GM12892 (cell line): ENCODE measurements around the gene SLC6A6.

Source experiments
- DNase-seq: peaks from one replicate; pipeline ENCODE4 v3.0.0; 2011; ENCODE audit not compliant: insufficient read length
- FAIRE-seq: peaks from 2 replicates; lab custom pipeline; 2011; peaks lifted over from hg19 to GRCh38; lab: Jason Lieb, UNC
- POLR2A ChIP-seq: IDR thresholded peaks from 2 replicates; pipeline ENCODE4 v1.6.1; 2011; ENCODE audit warnings: low read depth, low read length, control low read depth
- POLR2AphosphoS5 ChIP-seq: IDR thresholded peaks from 2 replicates; pipeline ENCODE4 v1.6.1; 2011; ENCODE audit warnings: low read depth, low read length, control low read depth
- TAF1 ChIP-seq: IDR thresholded peaks from 2 replicates; pipeline ENCODE4 v1.6.1; 2011; ENCODE audit warnings: low read depth, mild to moderate bottlenecking, control low read depth, low read length, borderline replicate concordance

The SLC6A6 gene

DNA sequence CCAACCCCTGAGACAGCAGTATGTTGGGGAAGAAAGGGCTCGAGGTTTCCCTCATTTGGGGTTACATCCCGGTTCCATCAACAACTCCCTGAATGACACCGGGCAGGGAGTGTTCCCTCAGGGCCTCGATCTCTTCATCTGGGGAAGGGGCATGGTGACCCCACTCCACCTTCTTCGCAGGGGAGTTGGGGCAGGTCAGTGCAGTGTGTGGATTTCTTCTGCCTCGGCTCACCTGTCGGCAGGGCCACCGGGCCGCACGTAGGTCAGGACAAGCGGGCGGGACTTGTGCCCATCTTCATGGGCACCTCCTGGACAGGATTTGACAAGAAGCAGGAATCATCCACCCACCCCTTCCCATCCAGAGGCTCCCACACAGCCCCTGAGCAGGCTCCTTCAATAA lies 120.4 kb downstream of the SLC6A6 start:
- no peak for TF ChIP-seq POLR2A
- TF ChIP-seq POLR2AphosphoS5, result no peak
- TF ChIP-seq TAF1, result no peak
- DNase-seq (no peak), FAIRE-seq (no peak)

DNA sequence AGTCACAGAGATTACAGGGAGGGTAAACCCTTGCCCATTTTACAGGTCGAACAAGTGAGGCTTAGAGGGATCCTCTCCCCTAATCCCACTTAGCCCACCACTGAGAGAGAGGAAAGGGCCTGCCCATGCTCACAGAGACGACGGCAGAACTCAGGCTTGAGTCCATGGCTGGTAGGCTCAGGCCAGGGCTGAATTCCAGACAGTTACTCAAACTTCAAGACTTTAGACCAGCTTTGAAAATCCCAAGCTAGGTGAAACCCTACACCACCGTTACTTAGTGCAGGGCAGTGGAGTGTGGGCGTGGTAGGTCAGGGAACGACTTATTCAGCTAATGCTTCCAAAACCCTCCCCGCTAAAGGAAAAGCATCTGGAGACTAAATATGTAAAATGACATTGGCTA lies 121.4 kb downstream of the SLC6A6 start:
- FAIRE-seq (no peak), DNase-seq (no peak)
- TF ChIP-seq POLR2AphosphoS5 (no peak), TAF1 (no peak), POLR2A (no peak)

DNA sequence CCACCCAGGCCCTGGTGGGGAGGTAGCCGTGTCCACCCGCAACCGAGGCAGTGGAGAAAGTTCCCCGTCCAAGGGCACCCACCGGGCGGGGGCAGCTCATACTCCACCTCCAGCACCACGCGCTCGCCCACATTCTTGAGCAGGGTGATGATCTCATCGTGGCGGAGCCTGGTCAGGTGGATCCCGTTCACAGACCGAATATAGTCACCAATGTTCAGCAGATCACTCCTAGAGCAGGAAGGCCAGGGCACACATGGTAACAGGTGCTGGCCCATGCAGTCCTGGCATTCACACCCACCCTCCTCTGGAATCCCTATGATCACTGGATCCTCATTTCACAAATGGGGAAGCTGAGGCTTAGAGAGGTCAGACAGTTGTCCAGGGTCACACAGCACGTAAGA lies 121.9 kb downstream of the SLC6A6 start:
- DNase-seq (no peak), FAIRE-seq (no peak)
- TF ChIP-seq TAF1, result no peak
- no peak for TF ChIP-seq POLR2AphosphoS5
- TF ChIP-seq POLR2A, result no peak

DNA sequence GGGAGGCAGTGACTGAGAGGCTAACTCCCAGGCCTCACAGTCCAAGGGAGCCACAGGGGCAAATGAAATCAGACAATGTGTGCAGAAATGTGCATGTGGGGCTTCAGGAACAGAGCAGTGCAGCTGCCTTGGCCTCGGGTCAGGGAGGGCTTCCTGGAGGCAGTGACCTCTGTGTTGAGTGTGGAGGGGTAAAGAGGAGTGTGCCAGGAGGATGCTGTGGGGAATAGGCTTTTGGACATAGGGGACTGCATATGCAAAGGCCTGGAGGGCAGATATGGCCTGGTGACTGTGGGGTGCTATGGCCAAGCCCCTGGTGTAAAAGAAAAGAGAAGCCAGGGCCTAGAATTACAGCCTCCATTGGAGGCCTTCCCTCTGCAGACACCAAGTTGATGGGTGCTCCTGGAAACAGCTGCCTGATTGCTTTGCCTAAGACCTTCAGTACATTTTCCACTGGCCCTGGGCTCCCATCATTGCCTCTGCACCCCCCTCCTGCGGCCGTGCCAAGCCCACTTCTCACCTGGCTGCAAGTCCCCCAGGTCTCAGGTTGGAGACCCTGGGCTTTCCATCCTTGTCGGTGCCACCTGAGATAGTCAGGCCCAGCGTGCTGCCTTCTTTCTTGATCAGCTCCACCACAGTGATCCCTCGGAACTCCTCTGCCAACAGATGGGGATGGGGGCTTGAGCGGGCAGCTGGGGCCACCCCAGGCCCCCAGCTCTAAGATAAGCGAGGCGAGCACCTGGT lies 122.7 kb downstream of the SLC6A6 start:
- TF ChIP-seq POLR2AphosphoS5, result no peak
- no peak for TF ChIP-seq TAF1
- no peak for TF ChIP-seq POLR2A
- DNase-seq (no peak), FAIRE-seq (no peak)

DNA sequence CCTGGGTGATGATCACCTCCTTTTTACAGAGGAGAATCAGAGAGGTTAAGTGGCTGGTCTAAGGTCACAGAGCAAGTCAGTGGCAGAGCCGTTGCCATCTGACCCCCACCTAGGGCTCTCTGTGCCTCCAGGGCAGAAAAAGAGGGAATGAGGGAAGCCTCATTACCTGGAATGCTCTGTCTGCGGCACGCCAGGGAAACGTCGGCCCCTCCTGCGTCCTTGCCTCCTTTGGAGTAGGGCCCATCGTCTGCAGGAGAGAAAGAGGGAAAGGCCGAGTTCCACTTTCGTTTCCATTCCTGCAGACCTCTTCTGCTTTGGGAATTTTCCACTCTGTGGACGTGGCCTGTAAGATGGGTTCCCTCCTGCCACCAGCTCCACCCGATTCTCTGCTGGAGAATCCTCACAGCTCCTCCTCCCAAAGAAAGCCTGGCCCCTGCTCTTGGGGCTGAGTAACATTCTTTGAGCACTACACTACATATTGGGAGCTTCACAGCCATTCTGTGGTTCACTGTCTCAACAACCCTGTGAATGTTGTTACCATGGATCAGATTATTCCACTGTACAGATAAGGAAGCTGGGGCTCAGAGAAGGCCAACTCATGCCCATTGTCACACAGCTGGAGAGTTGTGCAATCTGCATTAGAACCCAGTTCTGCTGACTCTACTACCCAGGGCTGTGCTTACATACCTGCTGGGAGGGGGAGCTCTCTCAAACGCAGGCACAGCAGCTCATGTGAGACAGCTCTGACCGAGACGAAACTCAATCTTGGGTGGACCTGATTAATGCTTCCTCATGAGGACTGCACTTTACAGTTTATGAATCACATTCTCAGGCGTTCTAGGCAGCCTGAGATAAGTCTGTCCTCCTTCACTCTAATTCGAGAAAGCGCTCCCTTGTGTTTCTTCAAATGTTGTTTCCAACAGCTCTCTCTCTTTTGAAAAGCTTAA lies 123.6 kb downstream of the SLC6A6 start:
- FAIRE-seq (no peak), DNase-seq (no peak)
- no peak for TF ChIP-seq POLR2A
- TF ChIP-seq TAF1, result no peak
- TF ChIP-seq POLR2AphosphoS5, result no peak

DNA sequence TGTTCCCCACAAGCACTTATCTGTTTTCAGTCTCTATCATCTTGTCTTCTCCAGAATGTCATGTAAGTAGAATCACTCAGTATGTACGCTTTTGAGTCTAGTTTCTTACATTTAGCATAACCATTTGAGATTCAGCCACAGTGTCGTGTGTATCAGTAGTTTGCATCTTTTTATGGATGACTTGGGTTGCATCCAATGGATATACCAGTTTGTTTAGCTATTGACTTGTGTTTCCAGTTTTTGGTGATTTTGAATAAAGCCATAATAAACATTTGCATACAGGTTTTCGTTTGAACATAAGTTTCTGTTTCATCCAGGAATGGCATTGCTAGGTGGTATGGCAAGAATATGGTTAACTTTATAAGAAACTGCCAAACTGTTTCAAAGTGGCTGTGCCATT lies 125.7 kb downstream of the SLC6A6 start:
- TF ChIP-seq POLR2AphosphoS5 (no peak), TAF1 (no peak), POLR2A (no peak)
- FAIRE-seq (no peak), DNase-seq (no peak)

DNA sequence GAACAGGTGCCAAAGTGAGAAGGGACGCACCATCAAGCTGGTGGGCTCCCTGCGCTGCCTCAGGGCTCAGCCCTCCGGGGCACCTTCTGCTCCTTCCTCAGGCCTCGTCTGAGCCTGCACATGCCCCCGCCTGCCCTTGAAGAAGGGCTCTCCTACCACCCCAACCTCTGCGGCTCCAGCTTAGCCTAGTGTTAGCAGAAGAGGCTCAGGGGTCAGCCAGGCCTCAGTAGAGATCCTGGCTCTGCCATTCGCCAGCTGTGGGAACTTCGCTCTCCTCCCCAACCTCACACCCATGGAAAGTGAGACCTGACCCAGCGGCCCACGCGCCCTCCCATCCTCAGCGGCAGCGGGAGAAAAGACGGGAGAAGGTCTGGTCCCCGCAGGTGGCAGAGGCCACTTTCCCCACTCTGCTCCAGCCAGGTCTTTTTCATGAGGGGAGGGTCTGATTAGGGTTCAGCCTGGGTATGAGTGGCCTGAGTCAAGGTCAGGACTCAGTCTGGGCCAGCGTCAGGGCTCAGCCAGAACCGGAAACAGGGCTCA lies 129.5 kb downstream of the SLC6A6 start:
- DNase-seq, result no peak
- FAIRE-seq, result no peak
- no peak for TF ChIP-seq POLR2AphosphoS5

DNA sequence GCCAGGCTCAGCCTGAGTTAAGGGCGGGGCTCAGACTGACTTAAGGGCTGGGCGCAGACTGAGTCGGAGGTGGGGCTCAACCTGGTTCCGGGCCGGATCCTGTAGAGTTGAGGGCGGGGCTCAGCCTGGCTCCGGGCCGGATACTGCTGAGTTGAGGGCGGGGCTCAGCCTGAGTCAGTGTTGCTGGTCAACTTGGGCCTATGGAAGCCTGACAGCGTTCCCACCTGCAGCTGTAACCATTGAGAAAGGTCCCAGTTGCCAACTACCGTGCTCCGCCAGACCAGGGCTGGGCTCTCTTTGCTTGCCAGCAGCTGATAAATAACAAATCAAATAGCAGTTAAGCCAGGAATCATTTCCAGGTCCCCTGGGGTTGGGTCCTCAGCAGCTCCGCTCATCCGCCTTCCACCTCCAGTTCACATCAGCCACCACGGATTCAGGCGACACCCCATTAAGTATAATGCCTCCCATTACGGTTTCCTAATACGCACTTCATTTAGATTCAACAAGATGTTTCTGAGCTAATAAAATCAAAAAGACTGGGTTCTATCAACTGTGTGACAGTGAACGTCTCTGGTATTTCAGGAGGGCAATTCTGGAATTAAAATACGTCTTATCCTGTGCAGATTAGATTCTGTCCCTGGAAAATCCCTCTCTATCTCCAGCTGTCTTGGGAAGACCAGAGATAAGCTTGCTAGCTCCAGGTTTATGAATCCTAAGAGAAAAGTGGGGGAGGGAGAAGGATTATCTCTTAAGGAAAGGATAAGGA lies 130.5 kb downstream of the SLC6A6 start:
- no peak for DNase-seq
- FAIRE-seq, result no peak
- TF ChIP-seq TAF1, result no peak

DNA sequence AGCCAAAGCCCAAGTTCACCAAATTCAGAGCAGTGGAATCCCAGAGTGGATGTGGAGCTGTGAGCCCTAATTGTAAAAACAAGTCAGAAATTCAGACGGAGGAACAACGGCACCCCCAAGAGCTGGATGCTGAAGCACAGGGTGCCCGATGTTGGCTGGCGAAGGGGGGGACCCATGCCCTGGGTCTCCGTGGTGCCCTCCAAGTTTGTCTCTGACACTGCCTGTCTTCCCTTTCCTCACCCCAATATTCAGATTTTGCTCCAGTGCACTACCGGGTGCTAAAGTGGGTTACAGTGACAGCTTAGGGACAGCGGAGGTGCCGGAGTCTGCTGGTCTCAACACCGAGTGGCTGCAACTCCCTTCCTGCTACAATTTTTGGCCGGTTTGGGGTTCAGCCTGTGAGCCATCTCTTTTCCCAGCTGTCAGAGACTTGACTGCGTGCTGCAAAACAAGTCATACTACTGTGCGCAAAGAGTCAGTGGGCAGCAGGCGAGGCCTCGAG lies 131.1 kb downstream of the SLC6A6 start:
- DNase-seq (no peak), FAIRE-seq (no peak)
- TF ChIP-seq TAF1 (no peak), POLR2AphosphoS5 (no peak), POLR2A (no peak)

DNA sequence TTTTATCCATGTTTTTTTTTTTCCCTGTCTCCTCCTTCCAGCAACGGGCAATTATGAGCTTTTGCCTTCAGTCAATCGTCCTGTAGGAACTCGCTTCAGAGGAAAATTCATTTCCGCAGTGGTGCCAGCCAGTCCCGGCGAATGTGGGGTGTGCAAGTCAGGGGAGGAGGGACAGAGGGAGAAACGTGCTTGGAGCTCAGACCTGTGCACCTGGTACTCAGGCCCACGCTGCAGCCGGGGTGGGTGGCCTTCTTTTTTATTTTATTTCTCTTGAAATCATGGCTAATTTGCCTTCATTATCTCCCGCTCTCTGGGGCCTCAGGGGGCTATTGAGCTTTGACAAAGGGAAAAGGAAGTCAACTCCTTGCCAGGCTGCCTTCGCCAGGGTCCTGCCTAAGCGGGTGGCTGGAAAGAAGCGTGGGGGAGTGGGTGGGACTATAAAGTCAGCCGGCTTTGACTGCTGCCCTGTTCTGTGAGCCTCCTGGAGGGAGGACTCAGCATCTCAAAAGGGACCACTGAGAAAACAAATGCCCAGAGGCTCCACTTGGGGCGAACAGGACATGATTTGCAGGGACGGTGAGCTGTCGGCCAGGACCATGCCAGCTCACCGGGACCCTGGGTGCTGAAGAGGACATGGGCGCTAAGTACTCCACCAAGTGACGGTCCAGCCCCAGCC lies 132.2 kb downstream of the SLC6A6 start:
- FAIRE-seq, result no peak
- no peak for DNase-seq
- TF ChIP-seq TAF1, result no peak
- no peak for TF ChIP-seq POLR2A
- no peak for TF ChIP-seq POLR2AphosphoS5

DNA sequence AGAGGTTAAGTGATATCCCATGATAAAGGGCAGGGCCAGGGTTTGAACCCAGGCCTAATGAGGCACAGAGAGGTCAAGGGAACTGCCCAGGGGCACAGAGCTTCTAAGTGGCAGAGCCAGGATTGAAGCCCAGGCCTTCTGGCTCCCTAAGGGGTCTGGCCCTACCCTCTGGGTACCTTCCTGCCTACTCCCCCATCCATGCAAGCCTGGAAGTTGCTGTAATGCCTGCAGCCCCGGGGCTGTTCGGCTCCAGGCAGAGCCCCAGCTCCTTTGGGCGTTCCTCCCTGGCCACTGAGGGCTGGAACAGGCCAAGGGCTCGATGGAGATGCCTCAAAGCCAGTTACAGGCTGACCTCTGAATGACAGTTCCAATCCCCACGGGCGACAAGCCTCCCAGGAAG lies 133.2 kb downstream of the SLC6A6 start:
- TF ChIP-seq POLR2AphosphoS5, result no peak
- TF ChIP-seq TAF1, result no peak
- TF ChIP-seq POLR2A, result no peak
- DNase-seq (no peak), FAIRE-seq (no peak)
